ENCODE results near the gene SPTLC2. TPM values are rescaled to one million over a fixed set of nuclear protein-coding genes. Genes with fewer than 3 reads are reported as not detected.

Gene SPTLC2
- total RNA-seq, 1 experiment from 2014 or later: 32.6 TPM

- Mint-ChIP-seq H3K27me3 (ENCODE audit: low read depth) (no peaks in the 10 kb centered on the region), H3K27ac (no peak overlapping the region), H3K4me1 (peaks cover 9% of the 10 kb centered on the region in 2 experiments), H3K4me3 (no peak overlapping the region; a peak in 1 of 5 replicates), H3K9me3 (peaks cover 21 to 31% of the 10 kb centered on the region in 2 experiments), H3K36me3 (ENCODE audit: insufficient read depth in 1 of 3, low read depth in 3 of 3) (peaks cover 24 to 33% (median 29%) of the 10 kb centered on the region in 3 experiments)
- Histone ChIP-seq H3K56ac (ENCODE audit: insufficient read length, low read depth, low read length) (no peak overlapping the region), H2BK5ac (ENCODE audit: insufficient read length, low read length) (no peak overlapping the region), H3K23ac (ENCODE audit: insufficient read length, low read depth, low read length) (no peak overlapping the region), H3K9me3 (ENCODE audit: control insufficient read depth, low read depth, low read length) (peaks cover 12% of the 10 kb centered on the region), H4K8ac (replicated peaks; ENCODE audit: insufficient read length, low read depth, low read length) (no peak overlapping the region), H3K18ac (ENCODE audit: insufficient read length, low read depth, low read length) (no peak overlapping the region), H3K4me2 (ENCODE audit: insufficient read depth, insufficient read length, low read length) (no peak overlapping the region), H3K14ac (ENCODE audit: insufficient read depth, low read length) (no peak overlapping the region), H3K9ac (ENCODE audit: extremely low read depth, insufficient read length, low read length) (no peak overlapping the region), H2BK120ac (ENCODE audit: low read depth, low read length, poor library complexity, severe bottlenecking) (no peak overlapping the region), H3K27me3 (ENCODE audit: insufficient read depth, low read length) (no peaks in the 10 kb centered on the region), H2AFZ (ENCODE audit: low read length) (no peak overlapping the region), H4K91ac (ENCODE audit: insufficient read length, low read depth, low read length) (no peak overlapping the region), H3K79me1 (ENCODE audit: insufficient read depth, low read depth, low read length, poor library complexity, severe bottlenecking) (peaks cover 13% of the 10 kb centered on the region), H3T11ph (ENCODE audit: low read length) (no peak overlapping the region), H4K5ac (ENCODE audit: insufficient read length, low read depth, low read length) (no peak overlapping the region), H2BK20ac (ENCODE audit: low read depth, low read length, poor library complexity, severe bottlenecking) (no peak overlapping the region), H4K20me1 (ENCODE audit: control insufficient read depth, insufficient read depth, insufficient read length) (no peaks in the 10 kb centered on the region), H3K79me2 (ENCODE audit: insufficient read depth, low read length) (peaks cover 5% of the 10 kb centered on the region; the same call in 1 of the 2 replicates), H3K4me1 (ENCODE audit: insufficient read depth, low read length) (no peaks in the 10 kb centered on the region), H3K23me2 (ENCODE audit: insufficient read length, low read depth, low read length, poor library complexity, severe bottlenecking) (no peaks in the 10 kb centered on the region), H2AK5ac (ENCODE audit: insufficient read length, low read length) (no peak overlapping the region), H3K27ac (ENCODE audit: insufficient read length, low read depth, low read length) (no peak overlapping the region), H2BK12ac (ENCODE audit: insufficient read length, low read depth, low read length) (no peak overlapping the region), H2BK15ac (ENCODE audit: low read depth, low read length) (no peak overlapping the region), H3K4ac (ENCODE audit: low read depth, low read length) (no peak overlapping the region)
- TF ChIP-seq CTCF (conservative IDR thresholded peaks at IDR 0.05): no peak
- WGBS (ENCODE audit: extremely low coverage, insufficient read length, low lambda C conversion rate): no CpG with 5 or more reads among the region's 3 CpGs
- no peak for DNase-seq
These were observed 11.0 kb downstream of the SPTLC2 start for GRCh38 chr14:77605392-77605972.
